Measurements from ENCODE around the gene KXD1. TPM values are rescaled to one million over a fixed set of nuclear protein-coding genes. Genes with fewer than 3 reads are reported as not detected.

KXD1 gene
- polyA plus RNA-seq, 4 donors = 58.8 to 81.3 (median 75.2) TPM

- Histone ChIP-seq H3K27me3 (ENCODE audit: control insufficient read depth in 3 of 3, insufficient read depth in 3 of 3, low read length in 3 of 3) (peaks cover 0 to 6% (median 0%) of the 10 kb centered on the region in 3 donors), H3K4me1 (ENCODE audit: control insufficient read depth in 3 of 3, insufficient read depth in 2 of 3, low read depth in 1 of 3, low read length in 2 of 3) (peaks cover 6 to 11% (median 6%) of the 10 kb centered on the region in 3 donors), H3K27ac (ENCODE audit: low read depth in 1 of 3, low read length in 2 of 3) (no peak overlapping the region), H3K9me3 (ENCODE audit: control insufficient read depth in 2 of 2, insufficient read depth in 1 of 2, low read depth in 1 of 2, low read length in 1 of 2) (no peaks in the 10 kb centered on the region), H3K4me3 (ENCODE audit: low read depth in 1 of 3, low read length in 3 of 3) (no peak overlapping the region), H3K36me3 (ENCODE audit: control insufficient read depth in 3 of 3, insufficient read depth in 2 of 3, low read depth in 1 of 3, low read length in 3 of 3) (peaks cover 8 to 54% (median 8%) of the 10 kb centered on the region in 3 donors)
- DNase-seq (no peak), FAIRE-seq (no peak)
- WGBS, 3 donors = 87 to 90% (median 89%) methylated on average over 21 of the region's 21 CpGs
Observed at GRCh38 chr19:18577365-18577914, 19.8 kb downstream of the KXD1 start.

- Histone ChIP-seq H3K27me3 (ENCODE audit: control insufficient read depth in 3 of 3, insufficient read depth in 3 of 3, low read length in 3 of 3) (peaks cover 0 to 6% (median 0%) of the 10 kb centered on the region in 3 donors), H3K4me3 (ENCODE audit: low read depth in 1 of 3, low read length in 3 of 3) (no peak overlapping the region), H3K27ac (ENCODE audit: low read depth in 1 of 3, low read length in 2 of 3) (no peak overlapping the region), H3K9me3 (ENCODE audit: control insufficient read depth in 2 of 2, insufficient read depth in 1 of 2, low read depth in 1 of 2, low read length in 1 of 2) (no peaks in the 10 kb centered on the region), H3K36me3 (ENCODE audit: control insufficient read depth in 3 of 3, insufficient read depth in 2 of 3, low read depth in 1 of 3, low read length in 3 of 3) (peaks cover 0 to 27% (median 6%) of the 10 kb centered on the region in 3 donors), H3K4me1 (ENCODE audit: control insufficient read depth in 3 of 3, insufficient read depth in 2 of 3, low read depth in 1 of 3, low read length in 2 of 3) (no peaks in the 10 kb centered on the region)
- DNase-seq = no peak
- WGBS, 3 donors = 65 to 71% (median 68%) methylated on average over 7 of the region's 7 CpGs
- FAIRE-seq = no peak
Observed at GRCh38 chr19:18580311-18580710, 22.6 kb downstream of the KXD1 start.

GRCh38 chr19:18586306-18586705, 28.6 kb downstream of the KXD1 start:
- FAIRE-seq = no peak
- WGBS, 3 donors = 42 to 64% (median 57%) methylated on average over 2 of the region's 2 CpGs
- Histone ChIP-seq H3K4me1 (ENCODE audit: control insufficient read depth in 3 of 3, insufficient read depth in 2 of 3, low read depth in 1 of 3, low read length in 2 of 3) (peaks cover 3 to 15% (median 5%) of the 10 kb centered on the region in 3 donors), H3K27ac (ENCODE audit: low read depth in 1 of 3, low read length in 2 of 3) (no peak overlapping the region), H3K4me3 (ENCODE audit: low read depth in 1 of 3, low read length in 3 of 3) (no peak overlapping the region), H3K27me3 (ENCODE audit: control insufficient read depth in 3 of 3, insufficient read depth in 3 of 3, low read length in 3 of 3) (peaks cover 0 to 5% (median 0%) of the 10 kb centered on the region in 3 donors), H3K9me3 (ENCODE audit: control insufficient read depth in 2 of 2, insufficient read depth in 1 of 2, low read depth in 1 of 2, low read length in 1 of 2) (no peaks in the 10 kb centered on the region), H3K36me3 (ENCODE audit: control insufficient read depth in 3 of 3, insufficient read depth in 2 of 3, low read depth in 1 of 3, low read length in 3 of 3) (peaks cover 0 to 11% (median 0%) of the 10 kb centered on the region in 3 donors)
- no peak for DNase-seq

GRCh38 chr19:18587561-18587960, 29.9 kb downstream of the KXD1 start:
- WGBS, 3 donors = 89 to 94% (median 94%) methylated on average over 12 of the region's 12 CpGs
- peak overlapping the region in 1 of 3 donors; percentile 88 for H3K27ac ChIP-seq (ENCODE audit: low read depth in 1 of 3, low read length in 2 of 3)
- no peak for FAIRE-seq

GRCh38 chr19:18587962-18588610, 30.4 kb downstream of the KXD1 start:
- Histone ChIP-seq H3K4me1 (ENCODE audit: control insufficient read depth in 3 of 3, insufficient read depth in 2 of 3, low read depth in 1 of 3, low read length in 2 of 3) (peaks cover 3 to 15% (median 5%) of the 10 kb centered on the region in 3 donors), H3K36me3 (ENCODE audit: control insufficient read depth in 3 of 3, insufficient read depth in 2 of 3, low read depth in 1 of 3, low read length in 3 of 3) (peaks cover 0 to 19% (median 0%) of the 10 kb centered on the region in 3 donors), H3K27ac (ENCODE audit: low read depth in 1 of 3, low read length in 2 of 3) (peak overlapping the region; percentile 77 to 88 (median 88)), H3K9me3 (ENCODE audit: control insufficient read depth in 2 of 2, insufficient read depth in 1 of 2, low read depth in 1 of 2, low read length in 1 of 2) (no peaks in the 10 kb centered on the region), H3K27me3 (ENCODE audit: control insufficient read depth in 3 of 3, insufficient read depth in 3 of 3, low read length in 3 of 3) (no peaks in the 10 kb centered on the region), H3K4me3 (ENCODE audit: low read depth in 1 of 3, low read length in 3 of 3) (peak overlapping the region in 2 of 3 donors; percentile 64 to 79)
- FAIRE-seq (no peak), DNase-seq (no peak)
- 32 to 40% (median 32%) methylated on average over 16 of the region's 16 CpGs for WGBS, 3 donors

More at GRCh38 chr19:18587561-18587960, 29.9 kb downstream of the KXD1 start:
- H3K9me3 ChIP-seq (ENCODE audit: control insufficient read depth in 2 of 2, insufficient read depth in 1 of 2, low read depth in 1 of 2, low read length in 1 of 2) = no peaks in the 10 kb centered on the region
- no peak overlapping the region for H3K4me3 ChIP-seq (ENCODE audit: low read depth in 1 of 3, low read length in 3 of 3)
- no peak for DNase-seq
- peaks cover 3 to 15% (median 5%) of the 10 kb centered on the region in 3 donors for H3K4me1 ChIP-seq (ENCODE audit: control insufficient read depth in 3 of 3, insufficient read depth in 2 of 3, low read depth in 1 of 3, low read length in 2 of 3)
- peaks cover 0 to 19% (median 0%) of the 10 kb centered on the region in 3 donors for H3K36me3 ChIP-seq (ENCODE audit: control insufficient read depth in 3 of 3, insufficient read depth in 2 of 3, low read depth in 1 of 3, low read length in 3 of 3)
- H3K27me3 ChIP-seq (ENCODE audit: control insufficient read depth in 3 of 3, insufficient read depth in 3 of 3, low read length in 3 of 3) = no peaks in the 10 kb centered on the region

GRCh38 chr19:18588611-18589379, 31.1 kb downstream of the KXD1 start, which contains the start of gene REX1BD:
TSS of gene REX1BD (plus strand) at chr19:18588798. CDS start at chr19:18588802, 4 bp downstream.
- Histone ChIP-seq H3K27me3 (ENCODE audit: control insufficient read depth in 3 of 3, insufficient read depth in 3 of 3, low read length in 3 of 3) (no peaks in the 10 kb centered on the region), H3K4me1 (ENCODE audit: control insufficient read depth in 3 of 3, insufficient read depth in 2 of 3, low read depth in 1 of 3, low read length in 2 of 3) (peaks cover 3 to 16% (median 6%) of the 10 kb centered on the region in 3 donors), H3K27ac (ENCODE audit: low read depth in 1 of 3, low read length in 2 of 3) (peak within 1 kb of the TSS; percentile 77 to 88 (median 88)), H3K36me3 (ENCODE audit: control insufficient read depth in 3 of 3, insufficient read depth in 2 of 3, low read depth in 1 of 3, low read length in 3 of 3) (peaks cover 0 to 19% (median 0%) of the 10 kb centered on the region in 3 donors), H3K9me3 (ENCODE audit: control insufficient read depth in 2 of 2, insufficient read depth in 1 of 2, low read depth in 1 of 2, low read length in 1 of 2) (no peaks in the 10 kb centered on the region), H3K4me3 (ENCODE audit: low read depth in 1 of 3, low read length in 3 of 3) (peak within 1 kb of the TSS; percentile 64 to 79 (median 72))
- WGBS, 3 donors = 0 to 1% (median 1%) methylated on average over 47 to 72 of the region's 72 CpGs
- DNase-seq (peak; percentile 77 to 91), FAIRE-seq (no peak)

GRCh38 chr19:18589380-18590272, 32.0 kb downstream of the KXD1 start:
- H3K9me3 ChIP-seq (ENCODE audit: control insufficient read depth in 2 of 2, insufficient read depth in 1 of 2, low read depth in 1 of 2, low read length in 1 of 2) = no peaks in the 10 kb centered on the region
- DNase-seq = peak; percentile 74 to 88
- 12 to 33% (median 20%) methylated on average over 37 to 52 of the region's 52 CpGs for WGBS, 3 donors
- H3K27me3 ChIP-seq (ENCODE audit: control insufficient read depth in 3 of 3, insufficient read depth in 3 of 3, low read length in 3 of 3) = peaks cover 0 to 2% (median 0%) of the 10 kb centered on the region in 3 donors
- peaks cover 0 to 19% (median 0%) of the 10 kb centered on the region in 3 donors for H3K36me3 ChIP-seq (ENCODE audit: control insufficient read depth in 3 of 3, insufficient read depth in 2 of 3, low read depth in 1 of 3, low read length in 3 of 3)
- no peak for FAIRE-seq
- H3K4me3 ChIP-seq (ENCODE audit: low read depth in 1 of 3, low read length in 3 of 3) = peak overlapping the region; percentile 64 to 79 (median 72)
- peak overlapping the region; percentile 77 to 88 (median 88) for H3K27ac ChIP-seq (ENCODE audit: low read depth in 1 of 3, low read length in 2 of 3)
- peaks cover 3 to 23% (median 10%) of the 10 kb centered on the region in 3 donors for H3K4me1 ChIP-seq (ENCODE audit: control insufficient read depth in 3 of 3, insufficient read depth in 2 of 3, low read depth in 1 of 3, low read length in 2 of 3)
